Endothelial cell of umbilical vein (primary cell): ENCODE measurements around the gene HLA-DPB1. TPM values are rescaled to one million over a fixed set of nuclear protein-coding genes. Genes with fewer than 3 reads are reported as not detected.

Experiments
- BruUV-seq: library from RNA; stranded (reverse); fragments of 400-500 nt; replicated peaks from 2 replicates; lab custom pipeline; 2021; lab: Mats Ljungman, UMichigan
- CTCF ChIA-PET: fragments of 300-600, 350-600 bp; sonication (Branson Sonifier 250); formaldehyde crosslinking; loops from one replicate; lab custom pipeline; 2021; ENCODE audit warnings: antibody characterized with exemption, inconsistent platforms; lab: Charles Lee
- POLR2A ChIA-PET: fragments of 300-600, 350-600 bp; sonication (Branson Sonifier 250); formaldehyde crosslinking; loops from one replicate; lab custom pipeline; 2021; ENCODE audit warnings: antibody characterized with exemption, inconsistent platforms; lab: Charles Lee
- DNase-seq: peaks from one replicate; pipeline ENCODE4 v3.0.0-alpha.2; 2011; ENCODE audit warnings: low read depth, low spot score
- FAIRE-seq: peaks from 2 replicates; lab custom pipeline; 2011; peaks lifted over from hg19 to GRCh38; lab: Jason Lieb, UNC
- H2AFZ ChIP-seq: 2 replicates; pipeline ENCODE4 v1.6.0; 2012; ENCODE audit warnings: low read depth, low read length, control low read depth, inconsistent platforms
- H3K27ac ChIP-seq: 2 replicates; pipeline ENCODE4 v1.5.1; 2011; ENCODE audit warnings: low read depth, mild to moderate bottlenecking, control low read depth, low read length, moderate library complexity; ENCODE audit not compliant: insufficient read depth
- H3K27me3 ChIP-seq, 2 experiments: 2 replicates each; pipeline versions ENCODE4 v1.6.0 to v1.6.1; 2011; ENCODE audit warnings: low read length in 2 of 2, mixed read lengths in 1 of 2; ENCODE audit not compliant: control insufficient read depth in 2 of 2, insufficient read depth in 2 of 2
- H3K36me3 ChIP-seq, 2 experiments: 2 replicates in 1 of 2; 3 replicates in 1 of 2; pipeline ENCODE4 v1.5.1; 2011; ENCODE audit warnings: low read length in 2 of 2, mild to moderate bottlenecking in 1 of 2, moderate library complexity in 1 of 2; ENCODE audit not compliant: control insufficient read depth in 2 of 2, insufficient read depth in 2 of 2; ENCODE audit errors: extremely low read depth in 1 of 2
- H3K4me1 ChIP-seq: 3 replicates; pipeline ENCODE4 v1.5.1; 2011; ENCODE audit warnings: mild to moderate bottlenecking, low read length; ENCODE audit not compliant: control insufficient read depth, insufficient read depth; ENCODE audit errors: extremely low read depth
- H3K4me2 ChIP-seq: 2 replicates; pipeline ENCODE4 v1.6.1; 2011; ENCODE audit warnings: low read length, control low read depth, mixed read lengths; ENCODE audit not compliant: insufficient read depth
- H3K4me3 ChIP-seq, 3 experiments: fragments of 200-600 bp in 1 of 3; sonication (generic), shearing (Covaris generic) in 1 of 3; replicated peaks in 1 of 3; 2 replicates each; pipeline ENCODE4 v1.5.1; 2011 to 2016; ENCODE audit warnings: control low read depth in 3 of 3, low read length in 3 of 3, mild to moderate bottlenecking in 2 of 3, inconsistent platforms in 1 of 3, low read depth in 1 of 3, moderate library complexity in 1 of 3; ENCODE audit not compliant: insufficient read depth in 1 of 3
- H3K79me2 ChIP-seq: 2 replicates; pipeline ENCODE4 v1.6.0; 2012; ENCODE audit warnings: low read length, inconsistent platforms; ENCODE audit not compliant: control insufficient read depth, insufficient read depth
- H3K9ac ChIP-seq: replicated peaks from 2 replicates; pipeline ENCODE3; 2011; ENCODE audit warnings: low read length, control low read depth; ENCODE audit not compliant: insufficient read depth; ENCODE audit errors: extremely low read depth
- H3K9me1 ChIP-seq: replicated peaks from 3 replicates; pipeline ENCODE4 v1.6.0; 2011; ENCODE audit warnings: mild to moderate bottlenecking, low read length; ENCODE audit not compliant: control insufficient read depth, insufficient read depth; ENCODE audit errors: extremely low read depth
- H3K9me3 ChIP-seq: replicated peaks from 2 replicates; pipeline ENCODE4 v1.5.1; 2012; ENCODE audit warnings: low read length, inconsistent platforms; ENCODE audit not compliant: control insufficient read depth, insufficient read depth
- H4K20me1 ChIP-seq: replicated peaks from 2 replicates; pipeline ENCODE3; 2011; ENCODE audit warnings: mild to moderate bottlenecking, low read length; ENCODE audit not compliant: control insufficient read depth, insufficient read depth; ENCODE audit errors: extremely low read depth
- EZH2 ChIP-seq: IDR thresholded peaks from 2 replicates; pipeline ENCODE4 v1.6.1; 2012; ENCODE audit warnings: borderline replicate concordance, low read depth, mild to moderate bottlenecking, moderate library complexity, low read length, inconsistent platforms; ENCODE audit not compliant: severe bottlenecking
- FOS ChIP-seq: IDR thresholded peaks from 2 replicates; pipeline ENCODE4 v1.6.1; 2011; ENCODE audit warnings: mild to moderate bottlenecking, low read length, moderate library complexity, borderline replicate concordance; ENCODE audit not compliant: insufficient read depth
- GATA2 ChIP-seq: IDR thresholded peaks from 2 replicates; pipeline ENCODE4 v1.7.0; 2011; ENCODE audit warnings: low read depth, mild to moderate bottlenecking, moderate library complexity, mixed read lengths, low read length; ENCODE audit not compliant: insufficient read length, insufficient read depth
- JUN ChIP-seq: IDR thresholded peaks from 2 replicates; pipeline ENCODE4 v1.6.1; 2011; ENCODE audit warnings: borderline replicate concordance, low read depth; ENCODE audit not compliant: insufficient read length, insufficient read depth
- MYC ChIP-seq: IDR thresholded peaks from one replicate; pipeline ENCODE4 v1.6.1; 2011; ENCODE audit warnings: mild to moderate bottlenecking, low read depth, low read length
- POLR2A ChIP-seq: IDR thresholded peaks from 2 replicates; pipeline ENCODE4 v1.6.1; 2012; ENCODE audit warnings: low read depth, mild to moderate bottlenecking, control low read depth, low read length
- POLR2AphosphoS5 ChIP-seq: IDR thresholded peaks from 2 replicates; pipeline ENCODE4 v1.6.1; 2012; ENCODE audit warnings: low read depth, mild to moderate bottlenecking, control low read depth, low read length, moderate library complexity; ENCODE audit not compliant: insufficient read depth
- dilution Hi-C: fragments of 300-500 bp; cut with MboI; formaldehyde crosslinking; loops from one replicate; pipeline ENCODE4 v1.15.0; 2019; ENCODE audit warnings: low sequenced_read_pairs; ENCODE audit not compliant: extremely low pct_ligation_motif_present
- intact Hi-C: fragments of 100-400 bp; cut with micrococcal nuclease; formaldehyde crosslinking; loops from one replicate; pipeline ENCODE4 v1.10.0; 2022
- polyA plus RNA-seq, 4 experiments: library from polyadenylated mRNA; depleted of rRNA in 3 of 4; stranded (reverse) in 3 of 4; unstranded in 1 of 4; fragments of >200 nt; gene quantifications; 2 replicates each; pipeline versions ENCODE4 v1.2.1 to v1.2.3, GENCODE V29; 2011 to 2012; ENCODE audit warnings: missing spikeins in 1 of 4
- total RNA-seq: library from RNA; stranded (reverse); gene quantifications from 2 replicates; pipeline ENCODE4 v1.2.3, GENCODE V29; 2021
- TF ChIP-seq, protein P1 (sequence below), 2 donors: IDR thresholded peaks; 1 replicate in 1 of 2; 2 replicates in 1 of 2; pipeline ENCODE4 v1.5.1; 2011; ENCODE audit warnings: low read length in 2 of 2, mild to moderate bottlenecking in 2 of 2, moderate library complexity in 2 of 2, control low read depth in 1 of 2, inconsistent platforms in 1 of 2, low read depth in 1 of 2; ENCODE audit not compliant: insufficient read depth in 1 of 2; ENCODE audit errors: extremely low read depth in 1 of 2
- TF ChIP-seq, protein P2 (sequence below): IDR thresholded peaks from 2 replicates; pipeline ENCODE4 v1.6.1; 2011; ENCODE audit not compliant: insufficient read depth, insufficient read length

HLA-DPB1 gene
- total and polyA plus RNA-seq, 2 donors (not counting 3 experiments of a cell fraction or from before 2014, with no cell fraction given), result 2.3 to 38.0 TPM

DNA sequence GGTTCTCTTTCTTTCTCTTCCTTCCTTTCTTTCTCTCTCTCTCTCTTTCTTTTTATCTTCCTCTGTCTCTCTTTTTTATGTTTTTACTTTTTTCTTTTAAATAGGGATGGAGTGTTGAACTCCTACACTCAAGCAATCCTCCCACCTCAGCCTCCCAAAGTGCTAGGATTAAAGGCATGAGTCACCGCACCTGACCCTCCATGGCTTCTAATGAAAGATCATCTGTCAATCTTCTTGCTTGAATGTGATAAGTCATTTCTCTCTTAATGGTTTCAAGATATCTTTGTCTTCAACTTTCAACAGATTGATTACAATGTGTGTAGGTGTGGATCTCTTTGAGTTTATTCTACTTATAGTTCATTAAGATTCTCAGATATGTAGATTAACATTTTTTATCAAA, 41.2 kb upstream of the HLA-DPB1 start:
- DNase-seq (no peak), FAIRE-seq (no peak)
- H3K27ac ChIP-seq, result no peak overlapping the region
- H4K20me1 ChIP-seq, result no peaks in the 10 kb centered on the region
- CTCF ChIA-PET, result no interaction called here
- H3K79me2 ChIP-seq, result no peaks in the 10 kb centered on the region
- intact Hi-C loops (no loop called here), dilution Hi-C loops (no loop called here)
- H3K36me3 ChIP-seq, result no peaks in the 10 kb centered on the region
- no peak overlapping the region for H3K4me2 ChIP-seq
- no peak overlapping the region for H2AFZ ChIP-seq
- no peak for TF ChIP-seq POLR2A
- no peak for TF ChIP-seq POLR2AphosphoS5
- TF ChIP-seq FOS, result no peak
- TF ChIP-seq, protein P1, sequence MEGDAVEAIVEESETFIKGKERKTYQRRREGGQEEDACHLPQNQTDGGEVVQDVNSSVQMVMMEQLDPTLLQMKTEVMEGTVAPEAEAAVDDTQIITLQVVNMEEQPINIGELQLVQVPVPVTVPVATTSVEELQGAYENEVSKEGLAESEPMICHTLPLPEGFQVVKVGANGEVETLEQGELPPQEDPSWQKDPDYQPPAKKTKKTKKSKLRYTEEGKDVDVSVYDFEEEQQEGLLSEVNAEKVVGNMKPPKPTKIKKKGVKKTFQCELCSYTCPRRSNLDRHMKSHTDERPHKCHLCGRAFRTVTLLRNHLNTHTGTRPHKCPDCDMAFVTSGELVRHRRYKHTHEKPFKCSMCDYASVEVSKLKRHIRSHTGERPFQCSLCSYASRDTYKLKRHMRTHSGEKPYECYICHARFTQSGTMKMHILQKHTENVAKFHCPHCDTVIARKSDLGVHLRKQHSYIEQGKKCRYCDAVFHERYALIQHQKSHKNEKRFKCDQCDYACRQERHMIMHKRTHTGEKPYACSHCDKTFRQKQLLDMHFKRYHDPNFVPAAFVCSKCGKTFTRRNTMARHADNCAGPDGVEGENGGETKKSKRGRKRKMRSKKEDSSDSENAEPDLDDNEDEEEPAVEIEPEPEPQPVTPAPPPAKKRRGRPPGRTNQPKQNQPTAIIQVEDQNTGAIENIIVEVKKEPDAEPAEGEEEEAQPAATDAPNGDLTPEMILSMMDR (IDR thresholded peaks at IDR 0.05; ENCODE audit: extremely low read depth in 1 of 2, insufficient read depth in 1 of 2, low read depth in 1 of 2, low read length in 2 of 2), result no peak
- TF ChIP-seq GATA2, result no peak
- TF ChIP-seq, protein P2, sequence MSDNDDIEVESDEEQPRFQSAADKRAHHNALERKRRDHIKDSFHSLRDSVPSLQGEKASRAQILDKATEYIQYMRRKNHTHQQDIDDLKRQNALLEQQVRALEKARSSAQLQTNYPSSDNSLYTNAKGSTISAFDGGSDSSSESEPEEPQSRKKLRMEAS, result no peak
- no peak for TF ChIP-seq MYC
- no peak for TF ChIP-seq EZH2
- TF ChIP-seq JUN, result no peak
- H3K9me1 ChIP-seq, result no peaks in the 10 kb centered on the region
- H3K4me1 ChIP-seq, result no peaks in the 10 kb centered on the region
- no TSS peak for BruUV-seq
- H3K27me3 ChIP-seq, result peaks cover 17 to 57% of the 10 kb centered on the region in 2 experiments
- H3K4me3 ChIP-seq, result no peak overlapping the region
- POLR2A ChIA-PET, result no interaction called here
- H3K9me3 ChIP-seq, result no peaks in the 10 kb centered on the region
- no peak overlapping the region for H3K9ac ChIP-seq
